Nephron progenitor cell (in vitro differentiated cells): ENCODE results near the gene LRRC66.

ENCODE experiments used
- DNase-seq: peaks from one replicate; pipeline ENCODE4 v3.0.0; 2021
- H3K27ac Mint-ChIP-seq: 2 replicates; pipeline ENCODE4 v1.8.0; 2021; ENCODE audit warnings: mild to moderate bottlenecking, moderate library complexity, mixed read lengths
- H3K27me3 Mint-ChIP-seq: 2 replicates; pipeline ENCODE4 v1.8.0; 2021; ENCODE audit warnings: mild to moderate bottlenecking, low read depth, mixed read lengths; ENCODE audit not compliant: poor library complexity
- H3K36me3 Mint-ChIP-seq: 2 replicates; pipeline ENCODE4 v1.8.0; 2021; ENCODE audit warnings: low read depth, mixed read lengths
- H3K4me1 Mint-ChIP-seq: 2 replicates; pipeline ENCODE4 v1.8.0; 2021; ENCODE audit warnings: mixed read lengths
- H3K4me3 Mint-ChIP-seq: 2 replicates; pipeline ENCODE4 v1.8.0; 2021; ENCODE audit warnings: mild to moderate bottlenecking, moderate library complexity, mixed read lengths
- H3K9me3 Mint-ChIP-seq: 2 replicates; pipeline ENCODE4 v1.8.0; 2021; ENCODE audit warnings: mild to moderate bottlenecking, moderate library complexity, mixed read lengths
- TF ChIP-seq, protein P1 (sequence below): fragments of 200-600 bp; sonication (generic); IDR thresholded peaks from 2 replicates; pipeline ENCODE4 v1.5.0; 2021; ENCODE audit warnings: antibody characterized with exemption

Gene LRRC66

GRCh38 chr4:52028970-52029369 is 8.8 kb upstream of the LRRC66 start:
- Mint-ChIP-seq H3K9me3 (no peaks in the 10 kb centered on the region), H3K4me3 (no peak overlapping the region), H3K27ac (no peak overlapping the region), H3K4me1 (no peaks in the 10 kb centered on the region), H3K27me3 (no peaks in the 10 kb centered on the region), H3K36me3 (peaks cover 82% of the 10 kb centered on the region)
- no peak for DNase-seq
- TF ChIP-seq, protein P1, sequence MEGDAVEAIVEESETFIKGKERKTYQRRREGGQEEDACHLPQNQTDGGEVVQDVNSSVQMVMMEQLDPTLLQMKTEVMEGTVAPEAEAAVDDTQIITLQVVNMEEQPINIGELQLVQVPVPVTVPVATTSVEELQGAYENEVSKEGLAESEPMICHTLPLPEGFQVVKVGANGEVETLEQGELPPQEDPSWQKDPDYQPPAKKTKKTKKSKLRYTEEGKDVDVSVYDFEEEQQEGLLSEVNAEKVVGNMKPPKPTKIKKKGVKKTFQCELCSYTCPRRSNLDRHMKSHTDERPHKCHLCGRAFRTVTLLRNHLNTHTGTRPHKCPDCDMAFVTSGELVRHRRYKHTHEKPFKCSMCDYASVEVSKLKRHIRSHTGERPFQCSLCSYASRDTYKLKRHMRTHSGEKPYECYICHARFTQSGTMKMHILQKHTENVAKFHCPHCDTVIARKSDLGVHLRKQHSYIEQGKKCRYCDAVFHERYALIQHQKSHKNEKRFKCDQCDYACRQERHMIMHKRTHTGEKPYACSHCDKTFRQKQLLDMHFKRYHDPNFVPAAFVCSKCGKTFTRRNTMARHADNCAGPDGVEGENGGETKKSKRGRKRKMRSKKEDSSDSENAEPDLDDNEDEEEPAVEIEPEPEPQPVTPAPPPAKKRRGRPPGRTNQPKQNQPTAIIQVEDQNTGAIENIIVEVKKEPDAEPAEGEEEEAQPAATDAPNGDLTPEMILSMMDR = no peak

GRCh38 chr4:52017814-52018213 is 2.3 kb downstream of the LRRC66 start:
- Mint-ChIP-seq H3K36me3 (peaks cover 24% of the 10 kb centered on the region), H3K9me3 (no peaks in the 10 kb centered on the region), H3K4me1 (no peaks in the 10 kb centered on the region), H3K27me3 (no peaks in the 10 kb centered on the region), H3K4me3 (no peak overlapping the region), H3K27ac (no peak overlapping the region)
- TF ChIP-seq, protein P1 = no peak
- no peak for DNase-seq

DNA sequence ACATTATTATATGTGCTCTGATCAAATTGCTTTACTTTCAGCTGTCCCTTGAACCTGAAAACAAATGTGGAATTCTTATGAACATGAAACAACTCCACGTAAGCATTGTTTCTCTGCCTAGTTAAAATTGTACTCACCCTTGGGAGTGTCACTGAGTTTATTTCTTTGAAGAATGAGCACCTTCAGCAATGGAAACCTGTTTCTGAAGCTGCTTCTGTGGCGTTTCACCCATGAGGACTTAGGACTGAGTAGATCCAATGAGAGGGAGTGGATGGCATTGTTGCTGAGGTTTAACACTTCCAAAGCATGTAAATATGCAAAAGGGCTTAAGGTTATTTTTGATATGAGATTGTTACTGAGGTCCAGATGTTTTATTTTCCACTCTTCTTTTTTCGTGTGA is 3.2 kb downstream of the LRRC66 start:
- H3K36me3 Mint-ChIP-seq = peaks cover 18% of the 10 kb centered on the region
- no peak for DNase-seq
- H3K9me3 Mint-ChIP-seq = no peaks in the 10 kb centered on the region
- H3K4me3 Mint-ChIP-seq = no peak overlapping the region
- no peaks in the 10 kb centered on the region for H3K27me3 Mint-ChIP-seq
- H3K27ac Mint-ChIP-seq = no peak overlapping the region
- H3K4me1 Mint-ChIP-seq = no peaks in the 10 kb centered on the region
- TF ChIP-seq, protein P1 = no peak

- Mint-ChIP-seq H3K27ac (no peak overlapping the region), H3K27me3 (no peaks in the 10 kb centered on the region), H3K9me3 (no peaks in the 10 kb centered on the region), H3K4me1 (no peaks in the 10 kb centered on the region), H3K36me3 (peaks cover 12% of the 10 kb centered on the region), H3K4me3 (no peak overlapping the region)
- no peak for DNase-seq
- TF ChIP-seq, protein P1 = no peak
Observed at GRCh38 chr4:52015366-52015765, 4.8 kb downstream of the LRRC66 start.

DNA sequence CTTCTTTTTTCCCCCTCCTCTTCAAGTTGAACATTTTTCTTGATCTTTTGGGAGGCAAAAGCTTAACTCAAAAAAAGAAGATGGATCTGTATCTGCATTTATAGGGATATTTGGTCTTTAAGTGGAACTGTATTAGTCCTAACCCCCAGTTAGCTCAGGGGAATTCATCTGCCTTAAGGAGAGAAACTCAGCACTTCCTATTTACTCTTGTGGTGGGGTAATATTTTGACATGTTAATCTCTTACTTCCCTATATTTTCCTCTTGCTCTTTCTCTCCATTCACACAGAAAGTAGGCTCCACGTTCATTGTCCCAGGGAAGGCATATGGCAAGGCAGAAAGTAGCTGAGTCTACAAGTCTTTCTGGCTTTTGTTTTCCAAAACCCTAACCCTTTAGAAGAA is 5.3 kb downstream of the LRRC66 start:
- no peak for DNase-seq
- H3K36me3 Mint-ChIP-seq = peaks cover 7% of the 10 kb centered on the region
- no peaks in the 10 kb centered on the region for H3K9me3 Mint-ChIP-seq
- H3K4me1 Mint-ChIP-seq = no peaks in the 10 kb centered on the region
- TF ChIP-seq, protein P1 = no peak
- H3K27me3 Mint-ChIP-seq = no peaks in the 10 kb centered on the region
- H3K4me3 Mint-ChIP-seq = no peak overlapping the region
- no peak overlapping the region for H3K27ac Mint-ChIP-seq

- no peak for DNase-seq
- Mint-ChIP-seq H3K4me3 (no peak overlapping the region), H3K27me3 (no peaks in the 10 kb centered on the region), H3K4me1 (no peaks in the 10 kb centered on the region), H3K27ac (no peak overlapping the region), H3K36me3 (no peaks in the 10 kb centered on the region), H3K9me3 (no peaks in the 10 kb centered on the region)
- TF ChIP-seq, protein P1 = no peak
Observed at GRCh38 chr4:52012651-52013050, 7.5 kb downstream of the LRRC66 start.
